Chondrocyte (in vitro differentiated cells): ENCODE measurements around the gene OGFR. TPM values are rescaled to one million over a fixed set of nuclear protein-coding genes. Genes with fewer than 3 reads are reported as not detected.

ENCODE experiments used
- DNase-seq: peaks from one replicate; pipeline ENCODE4 v3.0.0; 2021; ENCODE audit warnings: mixed read lengths, low spot score
- H3K27ac Mint-ChIP-seq: one replicate; pipeline ENCODE4 v1.8.0; 2021; ENCODE audit warnings: mild to moderate bottlenecking, moderate library complexity, mixed read lengths; ENCODE audit not compliant: unreplicated experiment
- H3K27me3 Mint-ChIP-seq: 2 replicates; pipeline ENCODE4 v1.8.0; 2021; ENCODE audit warnings: low read depth, mixed read lengths
- H3K36me3 Mint-ChIP-seq: 2 replicates; pipeline ENCODE4 v1.8.0; 2021; ENCODE audit warnings: low read depth, mixed read lengths
- H3K4me1 Mint-ChIP-seq: 2 replicates; pipeline ENCODE4 v1.8.0; 2021; ENCODE audit warnings: low read depth, mild to moderate bottlenecking, mixed read lengths
- H3K4me3 Mint-ChIP-seq: one replicate; pipeline ENCODE4 v1.8.0; 2021; ENCODE audit warnings: mild to moderate bottlenecking, moderate library complexity, mixed read lengths; ENCODE audit not compliant: unreplicated experiment
- H3K9me3 Mint-ChIP-seq: 2 replicates; pipeline ENCODE4 v1.8.0; 2021; ENCODE audit warnings: low read depth, mixed read lengths
- CTCF ChIP-seq: fragments of 200-600 bp; sonication (generic); IDR thresholded peaks from 2 replicates; pipeline ENCODE4 v1.5.0; 2021; ENCODE audit warnings: antibody characterized with exemption, mild to moderate bottlenecking, moderate library complexity
- total RNA-seq: library from RNA; stranded (reverse); gene quantifications from 3 replicates; pipeline ENCODE4 v1.2.1, GENCODE V29; 2021

The OGFR gene
- total RNA-seq, 1 donor from 2014 or later, result 31.8 TPM

DNA sequence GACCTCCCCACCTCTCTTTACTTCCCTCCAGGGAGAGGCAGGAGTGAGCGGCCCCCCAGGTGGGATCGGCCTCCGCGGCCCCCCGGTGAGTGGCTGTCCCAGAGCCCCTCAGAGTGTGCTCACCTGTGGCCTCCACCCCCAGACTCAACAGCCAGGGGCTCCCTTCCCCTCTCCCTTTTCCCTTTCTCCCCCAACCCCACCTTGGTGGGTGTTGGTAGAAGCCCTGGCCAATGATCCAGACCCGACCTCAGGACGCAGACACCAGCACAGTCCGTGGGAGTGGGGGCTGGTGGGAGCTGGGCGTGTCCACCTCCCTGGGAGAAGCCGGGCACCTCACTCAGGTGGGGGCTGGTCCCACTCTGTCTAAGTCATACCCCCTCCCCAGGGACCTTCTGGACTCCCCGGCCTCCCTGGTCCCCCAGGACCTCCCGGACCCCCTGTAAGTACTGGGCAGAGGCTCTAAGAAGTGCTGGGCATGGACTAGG is 17.1 kb downstream of the OGFR start:
- no peak for TF ChIP-seq CTCF

DNA sequence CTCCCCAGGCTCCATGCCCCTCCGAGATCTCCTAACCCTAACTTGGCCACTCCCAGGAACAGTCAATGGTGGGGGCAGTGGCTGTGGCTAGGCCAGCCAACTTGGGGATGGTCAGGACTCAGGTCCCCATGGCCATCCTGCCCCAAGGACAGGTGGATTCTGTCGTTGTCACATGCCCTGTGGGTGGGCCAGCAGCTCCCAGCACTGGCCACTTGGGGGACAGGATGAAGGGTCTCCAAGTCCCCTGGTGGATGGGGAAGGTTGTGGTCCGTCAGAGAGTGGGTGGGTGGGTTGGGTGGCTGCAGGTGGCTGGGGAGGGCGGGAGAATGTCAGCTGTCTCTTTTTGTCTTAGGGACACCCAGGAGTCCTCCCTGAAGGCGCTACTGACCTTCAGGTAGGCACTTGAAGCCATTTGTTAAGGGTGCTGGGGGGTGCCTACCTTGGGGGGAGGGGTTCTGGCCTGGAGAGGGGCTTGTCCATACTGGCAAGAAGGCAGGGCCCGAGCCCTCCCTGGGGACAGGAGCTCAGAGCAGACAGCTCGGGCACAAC is 17.7 kb downstream of the OGFR start:
- Mint-ChIP-seq H3K27me3 (no peaks in the 10 kb centered on the region), H3K9me3 (no peaks in the 10 kb centered on the region), H3K4me3 (no peak overlapping the region), H3K27ac (no peak overlapping the region), H3K36me3 (no peaks in the 10 kb centered on the region), H3K4me1 (peaks cover 41% of the 10 kb centered on the region)
- DNase-seq, result no peak
- no peak for TF ChIP-seq CTCF

More for the DNA sequence above, 17.1 kb downstream of the OGFR start:
- Mint-ChIP-seq H3K4me1 (peaks cover 41% of the 10 kb centered on the region), H3K27me3 (no peaks in the 10 kb centered on the region), H3K27ac (no peak overlapping the region), H3K36me3 (no peaks in the 10 kb centered on the region), H3K9me3 (no peaks in the 10 kb centered on the region), H3K4me3 (no peak overlapping the region)
- no peak for DNase-seq

DNA sequence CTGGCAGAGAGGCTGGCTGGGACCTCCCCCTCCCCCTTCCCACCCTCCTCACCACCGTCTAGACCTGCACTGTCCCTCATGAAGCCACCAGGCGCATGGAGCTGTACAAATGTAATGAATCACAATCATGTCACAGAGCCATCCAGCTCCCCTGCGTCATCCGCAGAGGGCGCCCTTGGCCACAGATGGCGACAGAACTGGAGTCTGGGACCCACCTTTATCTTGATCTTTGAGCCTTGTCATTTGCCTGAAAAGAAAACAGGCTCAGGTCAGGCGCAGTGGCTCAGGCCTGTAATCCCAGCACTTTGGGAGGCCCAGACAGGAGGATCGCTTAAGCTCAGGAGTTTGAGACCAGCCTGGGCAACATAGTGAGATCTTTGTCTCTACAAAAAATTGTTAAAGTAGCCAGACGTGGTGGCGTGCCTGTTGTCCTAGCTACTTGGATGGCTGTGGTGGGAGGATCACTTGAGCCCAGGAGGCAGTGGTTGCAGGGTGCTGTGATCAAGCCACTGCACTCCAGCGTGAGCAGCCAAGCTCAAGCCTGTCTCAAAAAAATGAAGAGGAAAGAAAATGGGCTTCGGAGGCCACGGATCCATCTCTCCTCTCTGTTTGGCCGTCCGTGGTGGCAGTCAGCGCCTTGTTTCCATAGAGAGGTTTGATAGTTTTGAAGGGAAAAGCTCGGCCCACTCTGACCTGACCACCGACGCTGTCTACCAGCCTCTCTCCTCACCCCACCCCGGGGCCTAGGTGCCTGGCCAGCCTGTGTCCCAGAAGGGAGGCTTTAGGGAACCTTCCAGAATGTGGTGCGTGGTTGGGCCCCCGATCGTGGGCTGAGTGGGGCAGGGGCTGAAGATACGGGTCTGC is 18.4 kb downstream of the OGFR start:
- DNase-seq, result no peak

DNA sequence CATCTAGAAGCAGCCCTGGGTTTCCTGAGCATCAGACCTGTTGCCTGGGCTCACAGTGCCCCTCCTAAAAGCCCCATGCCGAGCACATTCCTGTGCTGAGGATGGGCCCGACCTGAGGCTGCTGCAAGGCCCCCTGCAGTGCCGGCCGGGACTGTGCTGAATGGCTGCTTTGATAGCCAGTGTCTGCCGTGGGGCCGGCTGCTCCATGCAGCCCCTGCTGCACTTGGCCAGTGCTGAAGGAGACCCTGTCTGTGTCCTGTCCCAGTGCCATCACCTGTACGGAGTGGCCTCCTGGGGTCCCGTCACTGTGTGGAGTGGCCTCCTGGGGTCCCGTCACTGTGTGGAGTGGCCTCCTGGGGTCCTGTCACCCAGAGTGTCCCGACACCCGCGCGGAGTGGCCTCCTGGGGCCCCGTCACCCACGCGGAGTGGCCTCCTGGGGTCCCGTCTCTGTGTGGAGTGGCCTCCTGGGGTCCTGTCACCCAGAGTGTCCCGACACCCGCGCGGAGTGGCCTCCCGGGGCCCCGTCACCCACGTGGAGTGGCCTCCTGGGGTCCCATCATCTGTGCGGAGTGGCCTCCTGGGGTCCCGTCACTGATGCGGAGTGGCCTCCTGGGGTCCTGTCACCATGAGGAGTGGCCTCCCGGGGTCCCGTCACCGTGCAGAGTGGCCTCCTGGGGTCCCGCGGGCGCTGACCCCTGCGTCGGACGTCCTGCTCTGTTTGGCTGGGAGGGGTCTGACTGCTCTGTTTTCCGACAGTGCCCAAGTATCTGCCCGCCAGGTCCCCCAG is 19.2 kb downstream of the OGFR start:
- H3K9me3 Mint-ChIP-seq, result no peaks in the 10 kb centered on the region
- H3K36me3 Mint-ChIP-seq, result no peaks in the 10 kb centered on the region
- H3K27ac Mint-ChIP-seq, result no peak overlapping the region
- peaks cover 30% of the 10 kb centered on the region for H3K4me1 Mint-ChIP-seq
- no peak for TF ChIP-seq CTCF
- no peak overlapping the region for H3K4me3 Mint-ChIP-seq
- DNase-seq, result no peak
- no peaks in the 10 kb centered on the region for H3K27me3 Mint-ChIP-seq

More for the DNA sequence above, 18.4 kb downstream of the OGFR start:
- no peak overlapping the region for H3K4me3 Mint-ChIP-seq
- no peaks in the 10 kb centered on the region for H3K9me3 Mint-ChIP-seq
- TF ChIP-seq CTCF, result peak; percentile 65
- no peaks in the 10 kb centered on the region for H3K36me3 Mint-ChIP-seq
- no peaks in the 10 kb centered on the region for H3K27me3 Mint-ChIP-seq
- no peak overlapping the region for H3K27ac Mint-ChIP-seq
- H3K4me1 Mint-ChIP-seq, result peaks cover 39% of the 10 kb centered on the region
